GM12801 (cell line): Measurements from ENCODE around the gene RYR2.

Experiments used
- TF ChIP-seq, protein P1 (sequence below): IDR thresholded peaks from one replicate; pipeline ENCODE4 v1.5.1; 2011; ENCODE audit warnings: control low read depth; ENCODE audit not compliant: insufficient read length; ENCODE audit errors: extremely low read depth

The RYR2 gene

DNA sequence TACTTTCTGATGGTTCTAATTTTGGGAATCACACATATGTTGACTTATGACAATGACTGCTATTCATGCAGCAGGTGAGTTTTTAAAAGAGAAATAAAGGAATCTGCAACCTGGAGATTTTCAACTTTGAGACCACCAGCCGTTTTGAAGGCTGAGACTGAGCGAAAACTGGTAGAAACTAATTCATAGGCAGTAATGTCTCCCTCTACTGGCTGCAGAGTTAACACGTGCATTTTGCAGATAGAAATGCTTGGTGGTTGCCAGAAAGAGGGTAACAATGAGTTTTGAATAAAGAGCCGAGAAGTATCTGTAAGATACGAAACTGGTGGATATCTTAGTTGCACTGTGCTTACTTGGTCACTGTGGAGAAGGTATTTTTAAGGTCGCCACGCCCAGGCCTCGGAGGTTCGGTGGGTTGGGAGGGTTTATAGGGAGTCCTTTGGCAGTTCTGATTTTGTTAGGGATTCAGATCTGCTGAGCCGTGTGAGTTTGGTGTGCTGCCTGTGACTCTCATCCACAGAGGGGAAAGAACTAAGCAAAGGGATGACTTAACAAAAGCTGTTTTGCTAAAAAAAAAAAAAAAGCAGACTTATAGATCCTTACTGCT lies 83.0 kb downstream of the RYR2 start:
- TF ChIP-seq, protein P1, sequence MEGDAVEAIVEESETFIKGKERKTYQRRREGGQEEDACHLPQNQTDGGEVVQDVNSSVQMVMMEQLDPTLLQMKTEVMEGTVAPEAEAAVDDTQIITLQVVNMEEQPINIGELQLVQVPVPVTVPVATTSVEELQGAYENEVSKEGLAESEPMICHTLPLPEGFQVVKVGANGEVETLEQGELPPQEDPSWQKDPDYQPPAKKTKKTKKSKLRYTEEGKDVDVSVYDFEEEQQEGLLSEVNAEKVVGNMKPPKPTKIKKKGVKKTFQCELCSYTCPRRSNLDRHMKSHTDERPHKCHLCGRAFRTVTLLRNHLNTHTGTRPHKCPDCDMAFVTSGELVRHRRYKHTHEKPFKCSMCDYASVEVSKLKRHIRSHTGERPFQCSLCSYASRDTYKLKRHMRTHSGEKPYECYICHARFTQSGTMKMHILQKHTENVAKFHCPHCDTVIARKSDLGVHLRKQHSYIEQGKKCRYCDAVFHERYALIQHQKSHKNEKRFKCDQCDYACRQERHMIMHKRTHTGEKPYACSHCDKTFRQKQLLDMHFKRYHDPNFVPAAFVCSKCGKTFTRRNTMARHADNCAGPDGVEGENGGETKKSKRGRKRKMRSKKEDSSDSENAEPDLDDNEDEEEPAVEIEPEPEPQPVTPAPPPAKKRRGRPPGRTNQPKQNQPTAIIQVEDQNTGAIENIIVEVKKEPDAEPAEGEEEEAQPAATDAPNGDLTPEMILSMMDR: no peak

DNA sequence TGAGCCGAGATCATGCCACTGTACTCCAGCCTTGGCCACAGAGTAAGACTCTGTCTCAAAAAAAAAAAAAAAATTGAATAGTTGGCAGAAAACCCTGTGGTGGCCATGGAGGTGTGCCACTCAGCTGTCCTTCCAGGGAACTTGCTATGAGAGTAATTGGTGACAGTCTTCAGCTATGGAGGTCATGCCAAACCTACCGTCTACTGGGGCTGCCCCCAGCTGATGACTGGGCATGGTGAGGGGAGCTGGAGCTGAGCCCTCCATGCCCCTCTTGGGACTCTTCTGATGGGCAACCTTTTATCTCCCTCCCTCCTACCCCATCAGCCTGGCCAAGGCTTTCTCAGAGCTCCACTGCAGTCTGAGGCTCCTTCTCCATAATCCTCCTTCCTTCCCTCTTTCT lies 84.2 kb downstream of the RYR2 start:
- TF ChIP-seq, protein P1: no peak

DNA sequence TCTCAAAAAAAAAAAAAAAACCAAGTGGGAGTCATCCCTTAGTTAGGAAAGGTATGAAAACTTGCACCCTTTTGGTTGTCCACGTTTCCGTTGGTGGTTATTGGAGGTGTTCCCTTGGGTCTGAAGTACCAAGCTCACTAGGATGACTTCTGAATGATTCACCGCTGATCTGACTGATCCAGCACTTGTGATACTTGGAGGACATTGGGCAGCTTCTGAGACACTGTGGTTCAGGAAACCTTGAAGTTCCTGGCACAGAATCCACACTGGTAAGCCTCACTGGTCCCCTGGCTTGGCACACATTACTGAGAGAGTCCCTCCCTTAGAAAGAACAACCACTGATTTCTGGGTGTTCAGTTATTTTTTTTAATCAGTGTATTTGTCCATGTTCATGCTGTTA lies 91.9 kb downstream of the RYR2 start:
- TF ChIP-seq, protein P1: no peak

DNA sequence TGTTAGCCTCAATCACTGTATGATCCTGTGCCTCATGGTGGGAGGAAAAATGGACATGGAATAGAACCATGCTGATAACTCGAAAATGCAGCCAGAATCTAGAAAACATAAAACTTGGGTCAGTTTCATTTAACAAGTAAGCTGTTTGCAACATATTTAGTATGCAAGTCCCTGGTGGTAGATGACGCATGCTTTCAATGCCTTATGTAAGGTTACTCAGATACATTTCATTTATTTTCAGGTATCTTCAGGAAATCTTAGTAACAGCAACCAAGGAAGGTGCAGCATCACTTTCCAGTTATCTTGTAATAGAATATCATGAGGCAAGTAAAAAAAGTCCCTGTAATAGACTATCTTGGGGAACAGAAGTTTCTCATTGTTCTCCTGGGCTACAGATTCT lies 92.9 kb downstream of the RYR2 start:
- TF ChIP-seq, protein P1: no peak

GRCh38 chr1:237138551-237138950 lies 96.6 kb downstream of the RYR2 start:
- TF ChIP-seq, protein P1: no peak

DNA sequence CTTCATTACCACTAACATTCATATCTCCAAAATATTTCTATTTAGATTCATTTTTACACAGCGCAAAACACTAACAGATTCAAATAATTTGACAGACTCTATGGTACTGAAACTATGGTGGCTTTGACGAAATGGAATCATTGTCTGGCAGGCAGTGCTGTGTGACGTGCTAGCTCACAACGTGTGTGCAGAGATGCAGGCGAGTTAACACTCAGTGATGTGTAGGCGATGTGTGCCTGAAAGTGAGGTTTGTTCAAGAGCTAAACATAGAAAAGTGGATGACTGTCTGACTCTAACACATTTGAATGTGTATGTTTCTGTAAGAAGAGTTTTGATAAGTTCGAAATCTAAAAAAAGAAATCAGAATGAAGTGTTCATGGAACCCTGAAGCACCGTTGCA lies 97.7 kb downstream of the RYR2 start:
- TF ChIP-seq, protein P1: no peak

DNA sequence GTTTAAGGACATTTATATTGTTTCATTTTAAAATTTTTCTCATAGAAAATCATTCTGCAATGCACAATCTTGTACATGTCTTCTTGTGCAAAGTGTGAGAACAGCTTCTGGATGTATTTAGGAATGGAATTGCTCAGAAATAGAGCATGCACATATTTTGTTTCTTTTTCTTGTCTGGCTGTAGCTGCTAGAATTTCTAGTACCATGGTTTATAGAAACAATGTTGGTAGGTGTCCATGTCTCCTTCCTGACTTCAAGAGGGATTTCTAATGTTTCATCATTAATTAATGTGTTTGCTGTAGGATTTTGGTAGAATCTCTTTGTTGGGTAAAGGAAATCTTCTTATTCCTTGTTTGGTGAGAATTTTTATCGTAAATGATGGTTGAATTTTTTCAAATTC lies 99.0 kb downstream of the RYR2 start:
- TF ChIP-seq, protein P1: no peak
